ENCODE data around the gene ENSA. TPM values are rescaled to one million over a fixed set of nuclear protein-coding genes. Genes with fewer than 3 reads are reported as not detected.
A peak's percentile ranks its signal among the peaks of the same experiment; 100 is the strongest.
"Not testable (repeated sequence)": the region's sequence is repeated elsewhere in the genome, so short reads cannot be mapped to it uniquely, and the experiment has no call there.

The ENSA gene
- total RNA-seq, 2 donors from 2014 or later = 152 to 173 TPM

- not testable (repeated sequence) for H3K4me1 Mint-ChIP-seq; H3K36me3 Mint-ChIP-seq (ENCODE audit: low read depth); H3K27me3 Mint-ChIP-seq; H3K9me3 ChIP-seq (ENCODE audit: control insufficient read depth, low read length, poor library complexity, severe bottlenecking); DNase-seq; H3K27ac Mint-ChIP-seq; H3K4me3 Mint-ChIP-seq; ATAC-seq
These were observed 9.0 kb upstream of the ENSA start for GRCh38 chr1:150638430-150638829.

DNA sequence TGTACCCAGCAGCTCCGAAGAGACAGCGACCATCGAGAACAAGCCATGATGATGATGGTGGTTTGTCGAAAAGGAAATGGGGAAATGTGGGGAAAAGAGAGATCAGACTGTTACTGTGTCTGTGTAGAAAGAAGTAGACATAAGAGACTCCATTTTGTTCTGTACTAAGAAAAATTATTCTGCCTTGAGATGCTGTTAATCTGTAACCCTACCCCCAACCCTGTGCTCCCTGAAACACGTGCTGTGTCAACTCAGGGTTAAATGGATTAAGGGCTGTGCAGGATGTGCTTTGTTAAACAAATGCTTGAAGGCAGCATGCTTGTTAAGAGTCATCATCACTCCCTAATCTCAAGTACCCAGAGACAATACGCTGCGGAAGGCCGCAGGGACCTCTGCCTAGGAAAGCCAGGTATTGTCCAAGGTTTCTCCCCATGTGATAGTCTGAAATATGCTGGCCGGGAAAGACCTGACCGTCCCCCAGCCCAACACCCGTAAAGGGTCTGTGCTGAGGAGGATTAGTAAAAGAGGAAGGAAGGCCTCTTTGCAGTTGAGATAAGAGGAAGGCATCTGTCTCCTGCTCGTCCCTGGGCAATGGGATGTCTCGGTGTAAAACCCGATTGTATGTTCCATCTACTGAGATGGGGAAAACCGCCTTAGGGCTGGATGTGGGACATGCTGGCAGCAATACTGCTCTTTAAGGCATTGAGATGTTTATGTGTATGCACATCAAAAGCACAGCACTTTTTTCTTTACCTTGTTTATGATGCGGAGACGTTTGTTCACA lies 5.6 kb upstream of the ENSA start:
- not testable (repeated sequence) for H3K27ac Mint-ChIP-seq, DNase-seq

GRCh38 chr1:150628766-150629114 lies 672 bp downstream of the ENSA start:
- DNase-seq (no peak), ATAC-seq (no peak)
- no peak overlapping the region for H3K27ac Mint-ChIP-seq
- H3K4me1 Mint-ChIP-seq = peaks cover 21% of the 10 kb centered on the region
- peaks cover 3% of the 10 kb centered on the region for H3K36me3 Mint-ChIP-seq (ENCODE audit: low read depth)
- no peak overlapping the region for H3K4me3 Mint-ChIP-seq
- no peaks in the 10 kb centered on the region for H3K27me3 Mint-ChIP-seq
- no peaks in the 10 kb centered on the region for H3K9me3 ChIP-seq (ENCODE audit: control insufficient read depth, low read length, poor library complexity, severe bottlenecking)

More for the DNA sequence above, 5.6 kb upstream of the ENSA start:
- ATAC-seq; H3K36me3 Mint-ChIP-seq (ENCODE audit: low read depth); H3K4me3 Mint-ChIP-seq; H3K9me3 ChIP-seq (ENCODE audit: control insufficient read depth, low read length, poor library complexity, severe bottlenecking); H3K4me1 Mint-ChIP-seq; H3K27me3 Mint-ChIP-seq: not testable (repeated sequence)

- Mint-ChIP-seq H3K36me3 (ENCODE audit: low read depth) (peaks cover 4% of the 10 kb centered on the region), H3K4me3 (peak overlapping the region; percentile 21), H3K27me3 (no peaks in the 10 kb centered on the region), H3K4me1 (peaks cover 23% of the 10 kb centered on the region), H3K27ac (no peak overlapping the region)
- ATAC-seq (no peak), DNase-seq (no peak)
- no peaks in the 10 kb centered on the region for H3K9me3 ChIP-seq (ENCODE audit: control insufficient read depth, low read length, poor library complexity, severe bottlenecking)
These were observed 1.5 kb downstream of the ENSA start for GRCh38 chr1:150627826-150628410.

DNA sequence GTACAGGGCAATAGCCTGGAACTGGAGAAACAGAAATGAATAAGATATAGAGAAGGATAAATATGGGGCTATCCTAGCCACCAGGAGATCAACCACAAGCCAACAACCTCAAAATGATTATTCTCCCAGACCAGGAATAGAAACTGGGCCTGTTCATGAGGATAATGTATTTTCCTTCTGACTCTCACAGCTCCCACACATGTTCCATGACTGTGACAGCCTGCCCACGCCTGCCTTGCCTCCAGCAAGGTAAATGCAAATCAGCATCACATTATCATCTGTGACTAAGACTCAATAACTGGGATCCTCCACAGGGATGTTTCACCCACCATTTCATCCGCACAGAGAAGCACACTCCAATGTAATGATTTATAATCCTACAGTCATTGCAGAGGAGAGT lies 3.3 kb downstream of the ENSA start:
- DNase-seq = no peak
- Mint-ChIP-seq H3K36me3 (ENCODE audit: low read depth) (peaks cover 4% of the 10 kb centered on the region), H3K4me3 (no peak overlapping the region), H3K27ac (no peak overlapping the region), H3K4me1 (peaks cover 29% of the 10 kb centered on the region), H3K27me3 (no peaks in the 10 kb centered on the region)
- no peaks in the 10 kb centered on the region for H3K9me3 ChIP-seq (ENCODE audit: control insufficient read depth, low read length, poor library complexity, severe bottlenecking)
- ATAC-seq = no peak

- DNase-seq; H3K4me3 Mint-ChIP-seq; H3K9me3 ChIP-seq (ENCODE audit: control insufficient read depth, low read length, poor library complexity, severe bottlenecking); H3K27me3 Mint-ChIP-seq; ATAC-seq; H3K36me3 Mint-ChIP-seq (ENCODE audit: low read depth): not testable (repeated sequence)
- H3K4me1 Mint-ChIP-seq = peaks cover 40% of the 10 kb centered on the region
- H3K27ac Mint-ChIP-seq = peak overlapping the region; percentile 78
These were observed 4.9 kb downstream of the ENSA start for GRCh38 chr1:150624546-150624945.

DNA sequence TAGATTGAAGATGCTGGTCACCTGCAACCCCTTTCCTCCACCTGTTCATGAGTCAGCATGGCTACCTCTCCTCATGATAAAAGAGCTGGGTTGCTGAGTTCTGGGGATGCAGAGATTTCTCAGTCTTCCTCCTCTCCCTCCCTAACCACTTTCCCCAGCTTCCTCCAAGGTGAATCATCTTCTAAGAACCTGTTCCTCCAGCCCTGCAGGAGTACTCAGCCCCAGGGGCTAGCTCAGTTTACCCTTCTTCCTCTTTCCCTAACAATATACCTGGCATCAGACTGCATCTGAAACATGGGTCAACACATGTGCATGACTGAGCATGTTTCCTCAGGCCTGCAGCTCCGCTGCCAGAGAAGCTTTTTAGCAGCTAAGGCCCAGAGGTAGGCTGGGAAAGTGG lies 5.3 kb downstream of the ENSA start:
- H3K4me3 Mint-ChIP-seq; H3K9me3 ChIP-seq (ENCODE audit: control insufficient read depth, low read length, poor library complexity, severe bottlenecking); H3K27me3 Mint-ChIP-seq; DNase-seq; ATAC-seq; H3K36me3 Mint-ChIP-seq (ENCODE audit: low read depth): not testable (repeated sequence)
- Mint-ChIP-seq H3K4me1 (peaks cover 44% of the 10 kb centered on the region), H3K27ac (peak overlapping the region; percentile 78)

GRCh38 chr1:150622303-150622975 lies 7.0 kb downstream of the ENSA start:
- DNase-seq (no peak), ATAC-seq (no peak)
- Mint-ChIP-seq H3K4me3 (peak overlapping the region; percentile 52), H3K36me3 (ENCODE audit: low read depth) (peaks cover 7% of the 10 kb centered on the region), H3K27me3 (no peaks in the 10 kb centered on the region), H3K4me1 (peaks cover 41% of the 10 kb centered on the region), H3K27ac (peak overlapping the region; percentile 94)
- H3K9me3 ChIP-seq (ENCODE audit: control insufficient read depth, low read length, poor library complexity, severe bottlenecking) = no peaks in the 10 kb centered on the region

GRCh38 chr1:150621497-150622302 lies 7.7 kb downstream of the ENSA start:
- DNase-seq (peak in 2 of 3 donors; percentile 35 to 42), ATAC-seq (peak; percentile 73)
- Mint-ChIP-seq H3K4me1 (peaks cover 45% of the 10 kb centered on the region), H3K4me3 (peak overlapping the region; percentile 52), H3K27me3 (no peaks in the 10 kb centered on the region), H3K36me3 (ENCODE audit: low read depth) (peaks cover 7% of the 10 kb centered on the region), H3K27ac (peak overlapping the region; percentile 94)
- H3K9me3 ChIP-seq (ENCODE audit: control insufficient read depth, low read length, poor library complexity, severe bottlenecking) = no peaks in the 10 kb centered on the region

- ATAC-seq (no peak), DNase-seq (no peak)
- Mint-ChIP-seq H3K27me3 (no peaks in the 10 kb centered on the region), H3K4me3 (no peak overlapping the region), H3K36me3 (ENCODE audit: low read depth) (peaks cover 7% of the 10 kb centered on the region), H3K4me1 (peaks cover 50% of the 10 kb centered on the region), H3K27ac (peak overlapping the region; percentile 94)
- no peaks in the 10 kb centered on the region for H3K9me3 ChIP-seq (ENCODE audit: control insufficient read depth, low read length, poor library complexity, severe bottlenecking)
These were observed 8.5 kb downstream of the ENSA start for GRCh38 chr1:150620919-150621318.

DNA sequence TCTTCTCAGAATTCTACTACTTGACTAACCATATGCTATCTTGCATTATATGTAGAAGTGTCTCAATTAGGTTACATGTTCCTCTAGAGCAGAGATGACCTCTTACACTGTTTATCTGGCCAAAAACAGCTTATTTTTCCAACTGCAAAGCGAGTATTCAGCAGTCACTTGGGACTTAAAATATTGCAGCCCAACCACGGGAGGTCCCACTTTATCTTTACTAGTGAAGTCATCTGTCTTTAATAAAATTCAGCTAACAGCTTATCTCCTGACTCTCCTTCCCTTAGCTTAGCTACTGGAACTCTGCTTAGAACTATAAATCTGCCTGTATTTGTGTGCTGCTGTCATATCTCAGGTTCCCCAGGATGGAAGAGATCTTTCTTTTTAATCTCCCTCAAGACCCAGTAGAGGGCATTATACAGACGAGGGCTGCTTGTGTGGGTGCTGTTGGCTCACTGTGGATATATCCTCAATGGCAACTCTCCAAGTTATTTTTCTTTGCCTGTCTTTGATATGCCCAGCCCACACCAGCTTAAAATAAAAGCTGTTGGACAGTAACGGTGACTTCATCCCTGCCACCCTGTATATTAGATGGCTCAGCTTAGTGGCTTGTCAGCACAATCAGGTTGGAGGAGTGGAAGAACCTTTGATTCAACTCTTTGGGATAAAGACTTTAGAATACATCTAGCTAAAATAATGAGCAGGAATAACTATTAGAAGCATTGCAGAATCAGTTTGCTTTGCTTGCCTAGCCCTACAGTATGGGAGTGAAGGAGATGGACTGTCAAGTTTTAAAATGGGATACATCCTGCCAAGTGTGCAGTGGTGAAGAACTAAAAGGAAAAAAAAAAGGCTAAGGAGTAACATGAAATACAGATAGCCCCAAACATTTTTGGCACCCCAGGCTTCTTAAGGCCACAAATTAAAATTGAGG lies 9.6 kb downstream of the ENSA start:
- H3K4me3 Mint-ChIP-seq = peak overlapping the region; percentile 49
- H3K36me3 Mint-ChIP-seq (ENCODE audit: low read depth) = peaks cover 7% of the 10 kb centered on the region
- no peaks in the 10 kb centered on the region for H3K9me3 ChIP-seq (ENCODE audit: control insufficient read depth, low read length, poor library complexity, severe bottlenecking)
- peaks cover 57% of the 10 kb centered on the region for H3K4me1 Mint-ChIP-seq
- peak; percentile 62 for ATAC-seq
- H3K27me3 Mint-ChIP-seq = no peaks in the 10 kb centered on the region
- DNase-seq = no peak
- H3K27ac Mint-ChIP-seq = peak overlapping the region; percentile 94

Data from T-helper 17 cell (primary cell).